ENCODE data around the gene NAMPT.

- TF ChIP-seq EZH2 (IDR thresholded peaks at IDR 0.05; ENCODE audit: borderline replicate concordance, low read length) = no peak
- TF ChIP-seq, protein P1, sequence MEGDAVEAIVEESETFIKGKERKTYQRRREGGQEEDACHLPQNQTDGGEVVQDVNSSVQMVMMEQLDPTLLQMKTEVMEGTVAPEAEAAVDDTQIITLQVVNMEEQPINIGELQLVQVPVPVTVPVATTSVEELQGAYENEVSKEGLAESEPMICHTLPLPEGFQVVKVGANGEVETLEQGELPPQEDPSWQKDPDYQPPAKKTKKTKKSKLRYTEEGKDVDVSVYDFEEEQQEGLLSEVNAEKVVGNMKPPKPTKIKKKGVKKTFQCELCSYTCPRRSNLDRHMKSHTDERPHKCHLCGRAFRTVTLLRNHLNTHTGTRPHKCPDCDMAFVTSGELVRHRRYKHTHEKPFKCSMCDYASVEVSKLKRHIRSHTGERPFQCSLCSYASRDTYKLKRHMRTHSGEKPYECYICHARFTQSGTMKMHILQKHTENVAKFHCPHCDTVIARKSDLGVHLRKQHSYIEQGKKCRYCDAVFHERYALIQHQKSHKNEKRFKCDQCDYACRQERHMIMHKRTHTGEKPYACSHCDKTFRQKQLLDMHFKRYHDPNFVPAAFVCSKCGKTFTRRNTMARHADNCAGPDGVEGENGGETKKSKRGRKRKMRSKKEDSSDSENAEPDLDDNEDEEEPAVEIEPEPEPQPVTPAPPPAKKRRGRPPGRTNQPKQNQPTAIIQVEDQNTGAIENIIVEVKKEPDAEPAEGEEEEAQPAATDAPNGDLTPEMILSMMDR (IDR thresholded peaks at IDR 0.05; ENCODE audit: low read length) = no peak
Measured at GRCh38 chr7:106236065-106236464, 48.7 kb downstream of the NAMPT start.
